GM12892 (cell line): ENCODE measurements around the gene DHCR7.

Experiments used
- DNase-seq: peaks from one replicate; pipeline ENCODE4 v3.0.0; 2011; ENCODE audit not compliant: insufficient read length
- FAIRE-seq: peaks from 2 replicates; lab custom pipeline; 2011; peaks lifted over from hg19 to GRCh38; lab: Jason Lieb, UNC
- POLR2A ChIP-seq: IDR thresholded peaks from 2 replicates; pipeline ENCODE4 v1.6.1; 2011; ENCODE audit warnings: low read depth, low read length, control low read depth
- POLR2AphosphoS5 ChIP-seq: IDR thresholded peaks from 2 replicates; pipeline ENCODE4 v1.6.1; 2011; ENCODE audit warnings: low read depth, low read length, control low read depth
- TAF1 ChIP-seq: IDR thresholded peaks from 2 replicates; pipeline ENCODE4 v1.6.1; 2011; ENCODE audit warnings: low read depth, mild to moderate bottlenecking, control low read depth, low read length, borderline replicate concordance

DHCR7 gene

DNA sequence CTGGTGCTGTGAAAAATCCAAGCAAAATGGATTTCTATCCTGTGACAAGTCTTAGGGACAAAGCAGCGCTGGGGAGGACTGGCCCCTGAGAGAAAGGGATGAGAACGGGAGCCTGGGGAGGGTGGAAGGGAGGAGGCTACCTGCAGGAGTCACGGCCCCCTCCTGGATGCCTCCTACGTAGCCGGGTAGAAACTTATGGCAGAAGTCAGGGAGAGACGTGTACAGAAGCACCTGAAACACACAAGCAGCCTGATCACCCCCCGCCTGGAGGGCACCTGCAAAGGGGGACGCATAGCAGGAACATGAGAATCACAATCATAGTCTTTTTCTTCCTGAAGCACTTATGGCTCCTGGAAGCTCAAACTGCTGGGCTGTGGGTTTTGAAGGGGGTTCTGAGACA is 6.1 kb downstream of the DHCR7 start:
- DNase-seq (no peak), FAIRE-seq (no peak)
- TF ChIP-seq POLR2A: no peak

DNA sequence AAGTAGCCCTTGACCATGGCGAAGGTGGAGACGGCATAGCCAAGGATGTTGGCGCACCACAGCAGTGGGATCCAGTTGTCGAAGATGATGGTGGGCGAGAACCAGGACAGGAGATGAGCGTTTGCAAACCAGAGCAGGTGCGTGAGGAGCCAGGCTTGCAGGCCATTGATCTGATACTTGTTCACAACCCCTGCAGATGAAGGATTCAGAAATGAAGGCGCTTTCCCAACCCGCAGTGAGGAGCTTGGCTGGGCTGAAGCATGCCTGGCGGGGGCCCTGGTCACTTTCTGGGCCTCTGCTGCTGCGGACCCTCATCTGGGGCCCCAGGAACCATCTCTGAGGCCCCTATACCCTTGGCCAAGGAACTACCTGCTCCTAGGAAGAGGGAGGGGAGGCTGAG is 6.9 kb downstream of the DHCR7 start:
- FAIRE-seq (no peak), DNase-seq (no peak)
- TF ChIP-seq TAF1 (no peak), POLR2A (no peak), POLR2AphosphoS5 (no peak)

DNA sequence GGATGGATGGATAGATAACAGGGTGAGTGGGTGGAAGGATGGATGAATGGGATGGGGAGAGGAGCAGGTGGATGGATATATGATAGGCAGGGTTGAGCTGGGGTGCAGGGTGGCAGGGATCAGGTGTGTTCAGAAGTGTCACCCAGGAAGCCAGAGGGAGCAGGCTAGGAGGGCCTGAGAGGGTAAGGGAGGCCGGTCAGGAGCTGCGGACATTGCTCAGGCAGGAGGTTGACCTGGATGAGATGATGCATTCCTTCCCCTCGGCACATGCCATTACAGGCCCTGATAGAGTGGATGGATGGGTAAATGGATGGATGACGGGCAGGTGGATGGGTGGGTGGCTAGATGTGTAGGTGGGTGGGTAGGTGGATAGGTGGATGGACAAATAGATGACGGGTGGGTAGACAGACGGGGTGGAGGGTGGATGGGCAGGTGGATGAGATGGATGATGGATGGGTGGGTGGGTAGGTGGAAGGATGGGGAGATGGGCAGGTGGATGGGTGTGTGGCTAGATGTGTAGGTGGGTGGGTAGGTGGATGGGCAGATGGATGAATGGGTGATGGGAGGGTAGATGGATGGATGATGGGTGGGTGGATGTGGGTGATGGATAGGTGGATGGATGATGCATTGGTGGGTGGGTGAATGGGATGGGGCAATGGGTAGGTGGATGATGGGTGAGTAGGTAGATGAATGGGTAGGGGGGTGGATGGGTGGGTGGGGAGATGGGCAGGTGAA is 8.0 kb downstream of the DHCR7 start:
- FAIRE-seq (no peak), DNase-seq (no peak)
- TF ChIP-seq POLR2A (no peak), POLR2AphosphoS5 (no peak), TAF1 (no peak)

GRCh38 chr11:71438650-71439049 is 9.5 kb downstream of the DHCR7 start:
- DNase-seq: no peak
- no peak for TF ChIP-seq TAF1
- TF ChIP-seq POLR2A: no peak
- TF ChIP-seq POLR2AphosphoS5: no peak
- FAIRE-seq: no peak

DNA sequence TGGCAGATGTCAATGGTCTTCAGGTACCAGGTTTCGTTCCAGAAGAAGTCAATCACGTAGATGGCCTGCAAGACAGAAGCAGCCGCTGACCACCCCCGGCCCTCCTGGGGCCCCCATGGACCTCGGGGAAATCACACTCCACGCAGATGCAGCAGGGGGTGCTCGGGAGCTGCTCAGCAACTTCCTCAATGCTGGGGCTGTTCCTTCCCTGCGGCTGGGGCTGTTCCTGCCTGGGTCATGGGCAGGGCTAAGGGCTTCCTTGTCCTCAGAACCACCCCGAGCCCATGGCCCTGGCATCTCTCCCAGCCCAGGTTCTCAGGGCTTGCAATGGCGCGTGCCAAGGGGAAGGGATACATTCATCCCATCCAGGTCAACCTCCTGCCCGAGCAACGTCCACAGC is 10.3 kb downstream of the DHCR7 start:
- FAIRE-seq (no peak), DNase-seq (no peak)
- no peak for TF ChIP-seq TAF1
- no peak for TF ChIP-seq POLR2A
- no peak for TF ChIP-seq POLR2AphosphoS5

DNA sequence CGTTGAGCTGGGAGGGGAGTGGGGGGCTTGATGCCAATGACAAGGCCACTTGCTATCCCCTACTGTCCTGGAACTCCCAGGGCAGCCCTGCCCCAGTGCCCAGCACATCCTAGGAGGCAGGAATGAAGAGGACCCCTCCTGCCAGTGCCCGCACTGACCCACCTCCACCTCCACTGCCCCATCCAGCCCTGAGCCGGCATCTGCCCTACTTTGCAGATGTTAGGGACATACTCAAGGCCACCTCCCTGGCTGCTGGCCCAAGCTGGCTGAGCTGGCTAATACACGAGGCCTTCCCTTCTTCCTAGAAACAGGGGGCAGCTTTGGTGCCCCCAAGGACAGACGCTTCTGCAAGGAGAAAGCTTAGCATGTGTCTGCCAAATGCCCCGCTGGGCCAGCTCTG is 10.8 kb downstream of the DHCR7 start:
- no peak for FAIRE-seq
- DNase-seq: no peak

GRCh38 chr11:71436861-71437260 is 11.3 kb downstream of the DHCR7 start:
- DNase-seq (no peak), FAIRE-seq (no peak)
- TF ChIP-seq TAF1: no peak
- no peak for TF ChIP-seq POLR2AphosphoS5
- no peak for TF ChIP-seq POLR2A

More for the DNA sequence above, 10.8 kb downstream of the DHCR7 start:
- no peak for TF ChIP-seq TAF1
- no peak for TF ChIP-seq POLR2A
- no peak for TF ChIP-seq POLR2AphosphoS5

GRCh38 chr11:71435278-71435951 is 12.8 kb downstream of the DHCR7 start:
- TF ChIP-seq POLR2A (no peak), TAF1 (no peak), POLR2AphosphoS5 (no peak)
- no peak for FAIRE-seq
- no peak for DNase-seq

GRCh38 chr11:71434576-71435130 is 13.5 kb downstream of the DHCR7 start:
- FAIRE-seq: no peak
- no peak for DNase-seq
- TF ChIP-seq TAF1 (no peak), POLR2A (no peak), POLR2AphosphoS5 (no peak)

DNA sequence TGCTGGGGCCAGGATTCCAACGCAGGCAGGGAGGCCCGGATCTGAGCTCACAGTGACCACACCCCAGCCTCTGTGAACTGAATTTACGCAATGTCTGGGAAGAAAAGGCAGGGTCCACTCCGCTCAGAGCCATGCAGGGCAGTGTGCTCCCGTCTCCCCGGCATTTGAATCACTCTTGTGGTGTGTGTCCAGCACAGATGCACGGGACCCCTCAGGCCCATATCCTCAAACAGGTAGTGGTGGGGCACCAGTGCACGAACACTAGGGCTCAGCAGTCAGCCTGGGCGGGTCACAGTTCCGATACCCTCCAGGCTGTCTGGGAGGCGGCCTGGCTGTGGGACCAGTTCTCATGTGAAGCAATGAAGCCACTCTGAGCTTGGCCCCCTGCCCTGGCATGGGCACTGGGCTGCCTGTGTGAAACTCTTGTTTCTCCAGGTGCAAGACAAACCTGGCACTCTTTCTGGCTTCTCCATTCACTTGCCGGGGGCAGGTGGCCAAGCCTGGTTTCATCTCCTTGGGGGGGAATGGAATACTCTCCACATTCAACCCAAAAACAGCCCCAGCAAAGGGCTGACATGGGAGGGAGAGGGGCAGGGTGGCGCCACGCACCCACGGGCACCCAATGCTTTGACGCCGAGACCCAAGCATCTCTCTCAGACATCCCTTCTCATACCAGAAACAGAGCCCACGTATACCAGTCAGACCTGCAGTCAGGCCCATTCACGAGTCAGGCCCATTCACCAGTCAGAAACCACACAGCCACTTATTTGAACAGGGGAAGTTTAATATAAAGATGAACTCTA is 14.3 kb downstream of the DHCR7 start:
- FAIRE-seq (no peak), DNase-seq (no peak)
- TF ChIP-seq POLR2A: no peak
- TF ChIP-seq TAF1: no peak
- no peak for TF ChIP-seq POLR2AphosphoS5
